ENCODE data around the gene PCBP2. TPM values are rescaled to one million over a fixed set of nuclear protein-coding genes. Genes with fewer than 3 reads are reported as not detected.

Gene PCBP2
- total and polyA plus RNA-seq, 7 donors, result 333 to 661 (median 403) TPM

GRCh38 chr12:53493610-53494391, 41.9 kb downstream of the PCBP2 start:
- TF ChIP-seq CTCF (IDR thresholded peaks at IDR 0.05), result no peak
- TF ChIP-seq EP300 (IDR thresholded peaks at IDR 0.05), result no peak
- no peak for TF ChIP-seq POLR2AphosphoS5 (IDR thresholded peaks at IDR 0.05)
- no peak for TF ChIP-seq POLR2A (IDR thresholded peaks at IDR 0.05)
- peak overlapping the region; percentile 45 to 74 (median 64) for H3K4me3 ChIP-seq
- 37 to 41% methylated on average over 11 of the region's 11 CpGs for WGBS, 2 donors
- H3K27me3 ChIP-seq, result no peaks in the 10 kb centered on the region
- no peaks in the 10 kb centered on the region for H3K9me3 ChIP-seq
- H3K27ac ChIP-seq, result peak overlapping the region; percentile 81 to 91 (median 84)
- peaks cover 0 to 33% (median 29%) of the 10 kb centered on the region in 4 donors for H3K4me1 ChIP-seq
- intact Hi-C loops (cut with DNase I), result loop anchor here (5.0 kb wide), 1 partner anchor 42 kb away; the partner anchor contains the start of gene PCBP2
- H3K36me3 ChIP-seq, result no peaks in the 10 kb centered on the region
- peak; percentile 64 for DNase-seq

GRCh38 chr12:53495903-53496751, 44.2 kb downstream of the PCBP2 start:
- H3K27me3 ChIP-seq, result no peaks in the 10 kb centered on the region
- DNase-seq, result peak; percentile 89
- no peak overlapping the region for H3K4me3 ChIP-seq
- TF ChIP-seq EP300 (IDR thresholded peaks at IDR 0.05) (no peak), POLR2AphosphoS5 (IDR thresholded peaks at IDR 0.05) (peak in 1 of 4 donors; percentile 21)
- 30 to 41% methylated on average over 5 of the region's 5 CpGs for WGBS, 2 donors
- no peaks in the 10 kb centered on the region for H3K36me3 ChIP-seq
- H3K27ac ChIP-seq, result peak overlapping the region; percentile 14 to 60 (median 48)
- no peaks in the 10 kb centered on the region for H3K9me3 ChIP-seq
- peaks cover 0 to 46% (median 38%) of the 10 kb centered on the region in 4 donors for H3K4me1 ChIP-seq
- intact Hi-C loops (cut with DNase I), result no loop called here

GRCh38 chr12:53496752-53497032, 44.8 kb downstream of the PCBP2 start:
- Histone ChIP-seq H3K9me3 (no peaks in the 10 kb centered on the region), H3K36me3 (no peaks in the 10 kb centered on the region), H3K4me3 (no peak overlapping the region), H3K4me1 (peaks cover 0 to 44% (median 41%) of the 10 kb centered on the region in 4 donors), H3K27ac (peak overlapping the region; percentile 14 to 60 (median 48)), H3K27me3 (no peaks in the 10 kb centered on the region)
- intact Hi-C loops (cut with DNase I), result no loop called here
- DNase-seq, result no peak
- TF ChIP-seq POLR2AphosphoS5 (IDR thresholded peaks at IDR 0.05) (no peak), POLR2A (IDR thresholded peaks at IDR 0.05) (no peak), EP300 (IDR thresholded peaks at IDR 0.05) (no peak), CTCF (IDR thresholded peaks at IDR 0.05) (no peak)
- WGBS, 2 donors, result 77 to 85% methylated on average over 1 of the region's 1 CpG

- Histone ChIP-seq H3K36me3 (no peaks in the 10 kb centered on the region), H3K4me1 (peaks cover 0 to 45% (median 43%) of the 10 kb centered on the region in 4 donors), H3K9me3 (no peaks in the 10 kb centered on the region), H3K4me3 (no peak overlapping the region), H3K27me3 (no peaks in the 10 kb centered on the region), H3K27ac (peak overlapping the region in 3 of 4 donors; percentile 46 to 60 (median 50))
- TF ChIP-seq POLR2A (IDR thresholded peaks at IDR 0.05), result no peak
- TF ChIP-seq EP300 (IDR thresholded peaks at IDR 0.05), result no peak
- no peak for TF ChIP-seq POLR2AphosphoS5 (IDR thresholded peaks at IDR 0.05)
- TF ChIP-seq CTCF (IDR thresholded peaks at IDR 0.05), result no peak
- 93% methylated on average over 3 of the region's 3 CpGs for WGBS, 2 donors
- no peak for DNase-seq
- intact Hi-C loops (cut with DNase I), result no loop called here
These were observed 45.6 kb downstream of the PCBP2 start for GRCh38 chr12:53497461-53497860.

GRCh38 chr12:53498235-53498630, 46.3 kb downstream of the PCBP2 start:
- TF ChIP-seq EP300 (IDR thresholded peaks at IDR 0.05), result no peak
- TF ChIP-seq CTCF (IDR thresholded peaks at IDR 0.05), result no peak
- TF ChIP-seq POLR2A (IDR thresholded peaks at IDR 0.05), result no peak
- TF ChIP-seq POLR2AphosphoS5 (IDR thresholded peaks at IDR 0.05), result no peak
- Histone ChIP-seq H3K4me1 (peaks cover 0 to 46% (median 39%) of the 10 kb centered on the region in 4 donors), H3K27ac (peak overlapping the region in 3 of 4 donors; percentile 93 to 99 (median 97)), H3K27me3 (no peaks in the 10 kb centered on the region), H3K4me3 (no peak overlapping the region), H3K36me3 (no peaks in the 10 kb centered on the region), H3K9me3 (no peaks in the 10 kb centered on the region)
- 84 to 87% methylated on average over 2 of the region's 2 CpGs for WGBS, 2 donors
- intact Hi-C loops (cut with DNase I), result no loop called here
- no peak for DNase-seq
